ENCODE data around the gene STAM2.
"Not testable (repeated sequence)": the region's sequence is repeated elsewhere in the genome, so short reads cannot be mapped to it uniquely, and the experiment has no call there.

Gene STAM2

GRCh38 chr2:152175368-152176112 is at the start of gene STAM2:
Gene STAM2, minus strand, starts transcription at chr2:152175763. Its CDS starts 121 bp downstream, at chr2:152175642.
- H3K27ac ChIP-seq (ENCODE audit: low read depth, low read length) = peak within 1 kb of the TSS; percentile 98
- peak within 1 kb of the TSS; percentile 95 for H3K4me3 ChIP-seq (ENCODE audit: low read depth, low read length)
- no peaks in the 10 kb centered on the region for H3K27me3 ChIP-seq (ENCODE audit: control insufficient read depth, insufficient read depth, low read length)
- no peaks in the 10 kb centered on the region for H3K9me3 ChIP-seq (ENCODE audit: control insufficient read depth, insufficient read depth, low read length)
- H3K4me1 ChIP-seq (ENCODE audit: control insufficient read depth, insufficient read depth, low read length) = 0 out of 2 replicates have a peak, but pooled peaks cover 9% of the 10 kb centered on the region
- H3K9ac ChIP-seq (ENCODE audit: low read depth, low read length) = peak within 1 kb of the TSS; percentile 95
- no peaks in the 10 kb centered on the region for H3K36me3 ChIP-seq (ENCODE audit: control insufficient read depth, insufficient read depth, low read length)

GRCh38 chr2:152223977-152224376 is 48.4 kb upstream of the STAM2 start:
- H3K36me3 ChIP-seq (ENCODE audit: control insufficient read depth, insufficient read depth, low read length) = no peaks in the 10 kb centered on the region
- no peak overlapping the region for H3K4me3 ChIP-seq (ENCODE audit: low read depth, low read length)
- H3K9ac ChIP-seq (ENCODE audit: low read depth, low read length) = no peak overlapping the region
- H3K27ac ChIP-seq (ENCODE audit: low read depth, low read length) = no peak overlapping the region
- H3K27me3 ChIP-seq (ENCODE audit: control insufficient read depth, insufficient read depth, low read length) = no peaks in the 10 kb centered on the region
- H3K4me1 ChIP-seq (ENCODE audit: control insufficient read depth, insufficient read depth, low read length) = no peaks in the 10 kb centered on the region
- H3K9me3 ChIP-seq (ENCODE audit: control insufficient read depth, insufficient read depth, low read length) = no peaks in the 10 kb centered on the region

- H3K36me3 ChIP-seq (ENCODE audit: control insufficient read depth, insufficient read depth, low read length) = no peaks in the 10 kb centered on the region
- H3K4me1 ChIP-seq (ENCODE audit: control insufficient read depth, insufficient read depth, low read length) = no peaks in the 10 kb centered on the region
- no peaks in the 10 kb centered on the region for H3K9me3 ChIP-seq (ENCODE audit: control insufficient read depth, insufficient read depth, low read length)
- H3K4me3 ChIP-seq (ENCODE audit: low read depth, low read length) = no peak overlapping the region
- H3K27me3 ChIP-seq (ENCODE audit: control insufficient read depth, insufficient read depth, low read length) = no peaks in the 10 kb centered on the region
- H3K27ac ChIP-seq (ENCODE audit: low read depth, low read length) = no peak overlapping the region
- H3K9ac ChIP-seq (ENCODE audit: low read depth, low read length) = no peak overlapping the region
Observed at GRCh38 chr2:152222975-152223637, 47.5 kb upstream of the STAM2 start.

GRCh38 chr2:152221839-152222238 is 46.3 kb upstream of the STAM2 start:
- Histone ChIP-seq H3K4me1 (ENCODE audit: control insufficient read depth, insufficient read depth, low read length) (no peaks in the 10 kb centered on the region), H3K36me3 (ENCODE audit: control insufficient read depth, insufficient read depth, low read length) (no peaks in the 10 kb centered on the region), H3K9ac (ENCODE audit: low read depth, low read length) (no peak overlapping the region), H3K27me3 (ENCODE audit: control insufficient read depth, insufficient read depth, low read length) (no peaks in the 10 kb centered on the region), H3K4me3 (ENCODE audit: low read depth, low read length) (no peak overlapping the region), H3K9me3 (ENCODE audit: control insufficient read depth, insufficient read depth, low read length) (no peaks in the 10 kb centered on the region), H3K27ac (ENCODE audit: low read depth, low read length) (no peak overlapping the region)

- no peak overlapping the region for H3K9ac ChIP-seq (ENCODE audit: low read depth, low read length)
- no peaks in the 10 kb centered on the region for H3K36me3 ChIP-seq (ENCODE audit: control insufficient read depth, insufficient read depth, low read length)
- no peaks in the 10 kb centered on the region for H3K9me3 ChIP-seq (ENCODE audit: control insufficient read depth, insufficient read depth, low read length)
- H3K4me3 ChIP-seq (ENCODE audit: low read depth, low read length) = no peak overlapping the region
- no peak overlapping the region for H3K27ac ChIP-seq (ENCODE audit: low read depth, low read length)
- H3K27me3 ChIP-seq (ENCODE audit: control insufficient read depth, insufficient read depth, low read length) = no peaks in the 10 kb centered on the region
- H3K4me1 ChIP-seq (ENCODE audit: control insufficient read depth, insufficient read depth, low read length) = no peaks in the 10 kb centered on the region
Observed at GRCh38 chr2:152219077-152219828, 43.7 kb upstream of the STAM2 start.

GRCh38 chr2:152201466-152201830 is 25.9 kb upstream of the STAM2 start:
- Histone ChIP-seq H3K9me3 (ENCODE audit: control insufficient read depth, insufficient read depth, low read length) (no peaks in the 10 kb centered on the region), H3K27me3 (ENCODE audit: control insufficient read depth, insufficient read depth, low read length) (no peaks in the 10 kb centered on the region), H3K9ac (ENCODE audit: low read depth, low read length) (no peak overlapping the region), H3K36me3 (ENCODE audit: control insufficient read depth, insufficient read depth, low read length) (no peaks in the 10 kb centered on the region), H3K4me1 (ENCODE audit: control insufficient read depth, insufficient read depth, low read length) (peaks cover 2% of the 10 kb centered on the region; the same call in 1 of the 2 replicates), H3K4me3 (ENCODE audit: low read depth, low read length) (no peak overlapping the region), H3K27ac (ENCODE audit: low read depth, low read length) (no peak overlapping the region)

GRCh38 chr2:152200565-152201465 is 25.3 kb upstream of the STAM2 start:
- Histone ChIP-seq H3K27ac (ENCODE audit: low read depth, low read length) (no peak overlapping the region), H3K4me1 (ENCODE audit: control insufficient read depth, insufficient read depth, low read length) (peaks cover 2% of the 10 kb centered on the region; the same call in 1 of the 2 replicates), H3K36me3 (ENCODE audit: control insufficient read depth, insufficient read depth, low read length) (no peaks in the 10 kb centered on the region), H3K4me3 (ENCODE audit: low read depth, low read length) (no peak overlapping the region), H3K27me3 (ENCODE audit: control insufficient read depth, insufficient read depth, low read length) (no peaks in the 10 kb centered on the region), H3K9me3 (ENCODE audit: control insufficient read depth, insufficient read depth, low read length) (no peaks in the 10 kb centered on the region), H3K9ac (ENCODE audit: low read depth, low read length) (no peak overlapping the region)

- Histone ChIP-seq H3K27ac (ENCODE audit: low read depth, low read length) (no peak overlapping the region), H3K4me1 (ENCODE audit: control insufficient read depth, insufficient read depth, low read length) (peaks cover 2% of the 10 kb centered on the region; the same call in 1 of the 2 replicates), H3K4me3 (ENCODE audit: low read depth, low read length) (no peak overlapping the region), H3K27me3 (ENCODE audit: control insufficient read depth, insufficient read depth, low read length) (no peaks in the 10 kb centered on the region), H3K36me3 (ENCODE audit: control insufficient read depth, insufficient read depth, low read length) (no peaks in the 10 kb centered on the region), H3K9me3 (ENCODE audit: control insufficient read depth, insufficient read depth, low read length) (no peaks in the 10 kb centered on the region), H3K9ac (ENCODE audit: low read depth, low read length) (no peak overlapping the region)
Observed at GRCh38 chr2:152200101-152200500, 24.5 kb upstream of the STAM2 start.

- Histone ChIP-seq H3K9me3 (ENCODE audit: control insufficient read depth, insufficient read depth, low read length) (no peaks in the 10 kb centered on the region), H3K9ac (ENCODE audit: low read depth, low read length) (no peak overlapping the region), H3K4me1 (ENCODE audit: control insufficient read depth, insufficient read depth, low read length) (peaks cover 2% of the 10 kb centered on the region; the same call in 1 of the 2 replicates), H3K36me3 (ENCODE audit: control insufficient read depth, insufficient read depth, low read length) (no peaks in the 10 kb centered on the region), H3K4me3 (ENCODE audit: low read depth, low read length) (no peak overlapping the region), H3K27ac (ENCODE audit: low read depth, low read length) (no peak overlapping the region), H3K27me3 (ENCODE audit: control insufficient read depth, insufficient read depth, low read length) (no peaks in the 10 kb centered on the region)
Observed at GRCh38 chr2:152198499-152198898, 22.9 kb upstream of the STAM2 start.

- not testable (repeated sequence) for H3K27ac ChIP-seq (ENCODE audit: low read depth, low read length); H3K36me3 ChIP-seq (ENCODE audit: control insufficient read depth, insufficient read depth, low read length); H3K27me3 ChIP-seq (ENCODE audit: control insufficient read depth, insufficient read depth, low read length); H3K9ac ChIP-seq (ENCODE audit: low read depth, low read length); H3K4me1 ChIP-seq (ENCODE audit: control insufficient read depth, insufficient read depth, low read length); H3K4me3 ChIP-seq (ENCODE audit: low read depth, low read length); H3K9me3 ChIP-seq (ENCODE audit: control insufficient read depth, insufficient read depth, low read length)
Observed at GRCh38 chr2:152197508-152198284, 22.1 kb upstream of the STAM2 start.

All from HUES48 (cell line).